HG03108 (cell line): ENCODE data around the gene PEPD.

Source experiments
- ATAC-seq: cut with Tn5 transposase; IDR thresholded peaks from one replicate; pipeline ENCODE4 v1.9.1; 2021; ENCODE audit warnings: moderate library complexity; ENCODE audit not compliant: unreplicated experiment

Gene PEPD

GRCh38 chr19:33512580-33513137, 8.9 kb downstream of the PEPD start:
- ATAC-seq: no peak

- no peak for ATAC-seq
Observed at GRCh38 chr19:33512021-33512420, 9.6 kb downstream of the PEPD start.

DNA sequence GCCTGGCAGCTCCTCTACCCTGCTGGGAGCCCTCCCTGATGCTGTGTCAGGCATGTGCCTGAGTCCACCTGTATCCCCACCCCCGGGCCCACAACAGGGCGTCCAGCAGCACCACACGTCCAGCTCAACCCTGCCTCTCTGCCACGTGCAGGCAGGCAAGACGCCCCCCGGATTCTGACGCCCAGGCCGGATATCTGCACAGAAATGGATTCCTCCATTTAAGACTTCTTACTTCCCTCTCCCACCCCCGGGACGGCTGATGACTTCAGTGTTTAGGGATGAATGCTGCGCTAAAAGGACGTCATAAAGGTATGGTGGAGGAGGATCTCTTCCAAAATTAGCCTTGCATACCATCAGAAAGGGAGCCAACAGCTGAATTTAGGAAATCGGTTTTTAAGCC, 10.2 kb downstream of the PEPD start:
- ATAC-seq: no peak

- no peak for ATAC-seq
Observed at GRCh38 chr19:33510462-33511194, 11.0 kb downstream of the PEPD start.

- no peak for ATAC-seq
Observed at GRCh38 chr19:33509774-33510173, 11.8 kb downstream of the PEPD start.

DNA sequence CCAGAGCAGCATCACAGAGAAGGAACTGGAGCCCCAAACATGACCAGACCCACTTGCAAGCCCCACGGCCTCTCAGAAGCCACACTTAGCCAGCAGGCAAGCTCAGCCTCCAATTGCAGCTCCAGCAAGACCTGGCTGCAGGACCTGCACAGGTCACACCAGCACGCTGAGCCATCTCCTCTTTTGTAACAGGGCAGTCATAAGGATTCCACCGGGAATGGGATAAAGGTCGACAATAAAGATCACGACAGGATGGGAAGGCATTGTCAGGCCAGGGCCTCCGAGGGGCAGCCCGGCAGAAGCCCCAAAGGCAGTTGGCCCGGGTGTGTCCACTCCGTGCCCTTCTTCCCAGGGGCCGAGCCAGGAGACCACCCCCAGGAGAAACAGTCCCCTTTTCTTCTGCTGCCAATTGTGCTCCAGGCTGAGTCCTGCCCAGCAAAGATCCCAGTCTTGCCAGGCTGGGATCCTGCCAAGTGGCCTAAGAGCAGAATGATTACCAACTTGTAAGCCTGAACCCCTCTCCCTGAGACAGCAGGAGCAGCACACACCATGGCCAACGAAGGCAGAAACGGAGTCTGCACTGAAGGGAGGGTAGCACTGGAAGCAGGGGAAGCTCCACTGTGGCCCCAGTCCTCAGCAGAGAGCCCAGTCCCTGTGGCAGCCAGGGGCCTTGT, 12.5 kb downstream of the PEPD start:
- no peak for ATAC-seq

DNA sequence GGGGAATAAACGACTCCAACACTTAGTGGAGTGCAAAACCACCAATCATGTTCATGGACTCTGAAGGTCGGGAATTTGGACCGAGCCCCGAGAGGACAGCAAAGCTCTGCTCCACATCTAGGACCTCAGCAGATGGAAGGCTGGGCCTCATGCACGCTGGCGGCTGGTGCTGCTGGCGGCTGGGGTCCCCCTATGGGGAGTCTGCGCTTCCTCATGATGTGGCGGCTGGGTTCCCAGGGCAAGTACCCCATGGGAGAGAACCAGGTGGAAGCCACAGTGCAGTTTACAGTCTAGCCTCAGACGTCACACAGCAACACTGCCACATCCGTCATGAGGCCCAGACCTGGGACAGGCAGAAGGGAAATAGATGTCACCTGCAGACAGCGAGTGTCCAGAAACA, 13.2 kb downstream of the PEPD start:
- ATAC-seq: no peak

DNA sequence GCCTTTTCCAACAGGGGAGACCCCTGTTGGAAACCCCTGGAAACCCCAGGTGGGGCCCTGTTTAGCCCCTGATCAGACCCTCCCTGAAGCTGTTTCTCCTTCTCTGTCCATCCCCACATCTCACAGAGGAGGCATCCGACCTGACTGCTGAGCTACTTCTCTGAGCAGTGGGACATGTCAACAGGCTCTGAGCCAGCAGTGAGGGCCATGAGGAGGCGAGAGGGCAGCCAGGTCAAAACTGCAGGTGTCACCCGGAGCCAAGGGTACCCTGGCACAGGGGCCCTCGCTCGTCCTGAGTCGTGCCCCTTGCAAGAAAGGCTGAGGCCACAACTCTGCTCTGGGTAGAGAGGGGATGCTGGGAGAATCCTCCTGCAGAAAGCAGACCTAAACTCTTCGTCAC, 13.6 kb downstream of the PEPD start:
- no peak for ATAC-seq

DNA sequence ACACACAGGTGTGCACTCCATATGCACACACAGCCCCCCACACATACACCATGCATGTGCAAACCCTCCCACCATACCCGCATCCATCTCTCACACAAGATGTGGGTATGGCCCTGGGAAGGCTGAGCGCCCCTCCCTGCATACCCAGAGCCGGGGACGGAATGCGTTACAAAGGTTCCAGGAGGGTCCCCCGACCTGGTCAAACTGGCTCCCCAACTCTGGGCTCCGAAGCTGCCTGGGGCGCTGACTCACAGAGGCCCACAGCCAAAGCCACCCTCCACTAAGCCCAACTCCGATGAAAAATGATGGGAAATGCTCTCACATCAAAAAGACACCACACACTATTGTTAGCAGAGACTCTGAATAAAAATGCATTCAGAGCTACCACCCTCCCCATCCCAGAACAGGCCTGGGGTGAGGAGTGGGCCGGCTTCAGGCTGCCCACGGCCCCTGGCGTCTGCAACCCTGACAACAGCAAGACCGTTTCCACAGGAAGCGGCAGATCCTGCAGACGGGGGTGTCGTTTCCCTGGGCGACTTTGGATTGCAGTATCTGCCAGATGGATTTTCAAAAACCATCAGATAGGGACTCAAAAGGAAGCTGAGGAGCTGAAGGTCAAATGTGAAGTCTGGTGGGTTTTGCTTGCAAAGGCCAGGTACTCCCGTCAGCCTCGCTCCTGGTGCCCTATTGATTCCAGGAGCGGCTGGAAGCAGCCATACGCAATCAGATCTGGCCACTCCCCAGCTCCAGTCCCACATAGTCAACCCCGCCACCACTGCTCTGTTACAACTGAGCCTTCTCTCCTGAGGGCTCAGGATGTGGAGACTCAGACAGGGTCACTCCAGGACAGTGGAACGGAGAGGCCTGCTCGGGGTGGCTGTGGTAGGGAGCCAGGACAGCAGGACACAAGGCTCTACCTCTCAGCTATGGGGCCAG, 14.3 kb downstream of the PEPD start:
- ATAC-seq: no peak

DNA sequence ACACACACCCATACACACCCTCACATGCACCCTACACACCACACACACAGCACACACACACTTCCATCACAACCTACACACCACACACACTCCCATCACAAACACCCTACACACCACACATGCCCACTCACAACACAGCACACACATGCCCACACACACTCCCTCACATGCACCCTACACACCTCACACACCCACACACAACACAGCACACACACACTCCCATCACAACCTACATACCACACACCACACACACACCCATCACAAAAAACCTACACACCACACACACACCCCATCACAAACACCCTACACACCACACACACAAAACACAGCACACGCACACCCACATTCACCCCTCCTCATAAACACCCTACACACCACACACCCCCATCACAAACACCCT, 15.1 kb downstream of the PEPD start:
- ATAC-seq: no peak

GRCh38 chr19:33505823-33506222, 15.8 kb downstream of the PEPD start:
- ATAC-seq: no peak

GRCh38 chr19:33505148-33505547, 16.4 kb downstream of the PEPD start:
- no peak for ATAC-seq

DNA sequence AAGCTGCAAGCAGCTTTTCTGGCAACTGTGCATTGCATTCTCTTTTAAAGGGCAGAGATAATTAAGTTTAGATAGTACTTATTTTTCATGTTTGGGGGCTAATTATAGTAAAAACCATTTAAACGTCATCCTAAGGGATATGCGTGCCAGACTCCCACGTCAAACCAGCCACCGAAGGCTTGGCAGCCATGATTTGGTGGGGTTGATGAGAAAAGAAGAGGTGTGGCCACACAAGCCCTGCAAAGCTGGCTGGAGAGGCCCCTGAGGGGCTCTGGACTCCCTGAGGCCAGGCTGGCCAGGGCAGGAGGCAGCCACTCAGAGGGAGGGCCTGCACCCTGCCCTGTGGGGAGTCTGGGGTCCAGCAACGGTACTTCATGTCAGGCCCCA, 17.5 kb downstream of the PEPD start:
- no peak for ATAC-seq

DNA sequence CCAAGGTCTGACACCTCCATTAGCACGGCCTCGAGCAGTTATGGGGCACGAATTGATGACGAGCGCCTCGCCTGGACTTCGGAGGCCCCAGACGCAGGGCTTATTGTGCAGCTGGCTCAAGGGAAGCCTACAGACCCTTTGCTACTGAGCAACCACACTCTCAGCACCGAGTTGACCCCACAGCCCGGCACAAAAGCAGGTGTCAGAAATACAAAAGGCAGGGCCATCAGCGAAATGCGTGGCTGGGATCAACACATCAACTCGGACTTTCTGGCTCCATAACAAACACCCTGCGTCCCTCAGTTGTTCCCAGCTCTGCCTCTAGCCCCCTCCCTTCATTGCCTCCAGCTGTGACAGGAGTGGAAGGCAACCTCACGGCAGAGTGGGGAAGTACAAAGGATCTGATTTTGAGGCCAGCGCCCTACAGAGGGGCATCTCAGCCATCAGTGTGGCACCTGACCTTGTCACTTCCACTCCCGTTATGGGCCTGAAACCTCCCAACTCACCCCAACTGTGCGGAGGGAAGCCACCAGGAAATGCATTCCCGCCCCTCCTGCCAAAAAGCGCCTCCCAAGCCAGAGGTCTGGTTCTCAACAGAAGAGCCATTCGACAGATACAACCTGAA, 18.0 kb downstream of the PEPD start:
- no peak for ATAC-seq

DNA sequence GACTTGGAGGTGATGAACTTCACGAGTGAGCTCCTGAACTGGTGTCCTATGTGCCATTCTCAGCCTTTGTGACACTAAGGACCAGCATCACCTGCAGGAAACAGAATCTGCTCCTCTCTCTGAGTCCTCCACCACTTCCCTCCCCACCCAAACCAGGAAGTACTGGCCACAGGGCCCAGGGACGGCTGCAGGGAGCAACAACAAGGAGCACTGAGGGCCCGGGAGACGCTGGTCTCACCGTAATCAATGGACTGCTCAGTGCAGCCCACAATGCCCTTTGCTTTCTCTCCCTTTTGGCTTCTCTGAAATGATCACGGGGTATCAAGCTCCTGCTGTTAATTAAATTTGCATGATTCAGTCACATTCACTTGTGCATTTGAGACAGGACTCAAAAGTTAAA, 18.6 kb downstream of the PEPD start:
- no peak for ATAC-seq

DNA sequence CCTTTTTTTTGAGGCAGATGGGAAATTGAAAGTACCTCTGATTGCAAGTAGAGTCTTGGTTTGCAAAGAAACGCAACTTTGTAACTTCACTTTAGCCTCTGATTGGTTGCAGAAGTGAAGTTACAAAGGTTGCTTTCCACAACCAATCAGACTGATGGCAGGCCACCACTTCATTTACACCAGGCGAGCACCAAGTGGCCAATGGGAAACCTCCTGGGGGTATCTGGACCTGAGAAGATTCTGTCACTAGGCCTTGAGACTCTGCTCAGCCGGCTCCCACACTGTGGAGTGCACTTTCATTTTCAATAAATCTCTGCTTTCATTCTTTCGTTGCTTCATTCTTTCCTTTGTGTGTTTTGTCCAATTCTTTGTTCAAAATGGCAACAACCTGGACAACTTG, 19.1 kb downstream of the PEPD start:
- ATAC-seq: no peak

- no peak for ATAC-seq
Observed at GRCh38 chr19:33501693-33502356, 19.8 kb downstream of the PEPD start.

DNA sequence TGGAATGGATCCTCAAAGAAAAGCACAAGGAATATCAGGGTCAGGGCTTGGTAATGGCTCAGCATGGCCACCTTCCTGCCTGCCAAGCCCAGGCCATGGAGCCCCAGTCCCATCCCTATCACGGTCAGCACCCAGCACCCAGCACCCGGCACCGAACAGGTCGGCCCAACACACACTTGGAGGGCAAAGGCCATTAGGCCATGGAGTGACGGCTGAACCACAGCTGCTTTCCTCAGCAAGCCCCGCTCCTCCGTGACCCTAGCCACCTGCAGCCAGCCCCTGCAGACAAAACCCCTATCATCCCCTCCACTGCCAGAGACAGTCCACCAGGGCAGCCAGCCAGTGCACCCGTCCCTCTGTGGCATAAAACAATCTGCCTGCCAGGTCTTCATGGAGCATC, 20.6 kb downstream of the PEPD start:
- ATAC-seq: no peak

- ATAC-seq: no peak
Observed at GRCh38 chr19:33500586-33500985, 21.0 kb downstream of the PEPD start.
